KG1 (cell line): ENCODE results near the gene HSPA8.
A peak's percentile ranks its signal among the peaks of the same experiment; 100 is the strongest.
"Not testable (repeated sequence)": the region's sequence is repeated elsewhere in the genome, so short reads cannot be mapped to it uniquely, and the experiment has no call there.

Experiments used
- DNase-seq: peaks from one replicate; lab custom pipeline; 2025; lab: John Stamatoyannopoulos, UW

HSPA8 gene

DNA sequence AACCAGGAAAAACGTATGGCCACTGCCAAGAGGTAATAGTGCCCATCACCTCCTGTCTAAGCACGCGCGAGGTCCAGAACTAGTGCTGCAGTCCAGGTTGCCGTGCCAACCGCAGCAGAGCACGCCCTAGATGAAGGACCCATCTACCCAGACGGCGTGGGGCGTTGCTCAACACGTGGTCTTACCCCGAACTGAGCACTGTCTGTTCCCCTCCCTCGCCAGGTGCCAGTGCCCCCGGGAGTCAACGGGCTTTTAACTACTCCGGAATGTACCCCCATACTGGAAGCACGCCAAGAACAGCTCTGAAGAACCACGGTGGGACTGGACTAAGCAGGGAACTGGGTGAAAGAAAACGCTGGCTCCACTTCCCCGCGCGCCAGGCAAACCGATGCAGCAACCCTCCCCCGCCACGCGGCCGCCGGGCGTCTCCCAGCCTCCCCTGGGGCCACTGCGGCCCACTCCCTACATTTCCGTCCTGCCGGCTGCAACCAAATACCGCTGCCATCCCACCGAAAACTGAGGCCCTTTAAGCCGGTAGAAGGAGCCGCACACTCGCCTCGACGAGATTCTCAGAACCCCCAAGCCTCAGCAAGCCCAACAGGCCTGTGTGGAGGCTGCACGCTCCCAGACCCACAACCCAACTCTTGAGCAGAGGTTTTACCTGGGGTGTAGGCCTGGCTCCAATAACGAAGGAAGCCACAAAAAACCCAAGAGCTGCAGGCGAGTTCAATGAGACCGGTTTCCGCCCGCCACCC lies at the start of gene HSPA8:
Gene HSPA8, minus strand, starts transcription at position 734 of the 755 bp plus-strand sequence. CDS start 812 bp downstream, outside the sequence.
- DNase-seq: no peak

- peak; percentile 20 for DNase-seq
Measured at GRCh38 chr11:123111465-123111864, 49.5 kb upstream of the HSPA8 start.

GRCh38 chr11:123110397-123110796 lies 48.5 kb upstream of the HSPA8 start:
- no peak for DNase-seq

- no peak for DNase-seq
Measured at GRCh38 chr11:123107945-123108495, 46.1 kb upstream of the HSPA8 start.

DNA sequence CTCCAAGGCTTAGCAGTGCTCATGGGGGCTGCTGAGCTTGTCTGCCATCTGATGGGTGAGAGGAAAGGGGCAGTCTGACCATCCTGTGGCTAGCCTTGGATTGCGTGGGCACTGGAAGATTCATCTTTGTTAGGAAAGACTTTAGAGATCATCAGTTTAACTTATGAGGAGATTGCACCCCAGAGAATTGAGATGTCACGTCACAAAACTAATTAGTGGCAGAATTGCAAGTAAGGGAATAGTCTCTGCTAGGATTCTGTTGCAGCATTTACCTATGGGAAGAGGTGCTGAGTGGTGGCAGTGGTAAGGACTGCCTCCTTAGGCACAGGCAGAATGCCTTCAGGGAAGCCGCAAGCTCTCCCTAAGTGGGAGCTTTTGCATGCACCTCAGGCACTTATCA lies 42.8 kb upstream of the HSPA8 start:
- no peak for DNase-seq

DNA sequence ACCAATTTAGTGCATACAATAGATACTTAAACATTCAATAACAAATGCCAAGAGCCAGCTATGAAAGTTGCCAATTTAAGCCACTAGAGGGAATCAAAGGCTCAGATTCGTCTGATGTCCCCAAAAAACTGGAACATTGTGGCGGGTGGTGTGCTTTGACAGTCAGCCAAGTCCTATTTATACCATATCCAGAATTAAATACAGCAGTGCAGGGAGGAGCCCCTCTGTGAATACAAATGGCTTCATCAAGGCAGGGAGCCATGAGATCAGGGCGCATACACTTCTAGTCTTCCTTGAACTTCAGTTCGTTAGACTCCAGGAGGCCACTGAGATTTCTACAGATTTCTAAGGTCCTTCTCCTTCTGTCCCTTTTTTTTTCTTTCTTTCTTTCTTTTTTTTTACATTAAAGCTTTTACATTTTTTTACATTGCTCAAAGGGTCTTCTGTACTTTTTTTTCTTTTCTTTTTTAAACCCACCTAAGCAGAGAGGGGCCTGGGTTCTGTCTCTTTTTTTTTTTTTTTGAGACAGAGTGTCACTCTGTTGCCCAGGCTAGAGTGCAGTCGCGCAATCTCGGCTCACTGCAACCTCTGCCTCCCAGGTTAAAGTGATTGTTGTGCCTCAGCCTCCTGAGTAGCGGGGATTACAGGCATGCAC lies 41.5 kb upstream of the HSPA8 start:
- DNase-seq: peak; percentile 54

- DNase-seq: no peak
Measured at GRCh38 chr11:123100379-123101085, 38.6 kb upstream of the HSPA8 start.

- DNase-seq: no peak
Measured at GRCh38 chr11:123098990-123099389, 37.1 kb upstream of the HSPA8 start.

DNA sequence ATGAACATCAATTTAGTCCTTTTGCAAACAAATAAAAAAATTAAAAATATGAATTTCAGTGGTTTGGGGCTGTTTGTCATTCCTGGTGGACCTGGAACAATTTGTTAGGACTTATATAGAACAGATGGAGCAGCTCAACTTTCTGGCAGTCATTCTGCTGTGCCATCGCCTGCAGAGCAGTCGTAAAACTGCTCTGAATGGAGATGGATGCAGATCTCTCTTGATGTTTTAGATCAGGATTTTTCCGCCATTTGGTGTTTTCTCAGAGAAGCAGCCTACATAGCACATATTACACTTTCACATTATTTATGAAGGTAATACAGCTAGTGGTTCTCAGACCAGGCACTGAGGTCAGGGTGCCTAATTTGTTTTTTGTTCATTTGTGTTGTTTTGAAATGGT lies 31.8 kb upstream of the HSPA8 start:
- DNase-seq: no peak

- DNase-seq: no peak
Measured at GRCh38 chr11:123091506-123091905, 29.6 kb upstream of the HSPA8 start.

- not testable (repeated sequence) for DNase-seq
Measured at GRCh38 chr11:123090168-123090567, 28.2 kb upstream of the HSPA8 start.

- DNase-seq: not testable (repeated sequence)
Measured at GRCh38 chr11:123088896-123089295, 27.0 kb upstream of the HSPA8 start.

GRCh38 chr11:123087657-123088056 lies 25.7 kb upstream of the HSPA8 start:
- DNase-seq: not testable (repeated sequence)

- no peak for DNase-seq
Measured at GRCh38 chr11:123086305-123086704, 24.4 kb upstream of the HSPA8 start.

GRCh38 chr11:123085497-123085896 lies 23.6 kb upstream of the HSPA8 start:
- DNase-seq: no peak

- DNase-seq: no peak
Measured at GRCh38 chr11:123084454-123084853, 22.5 kb upstream of the HSPA8 start.

- DNase-seq: no peak
Measured at GRCh38 chr11:123083623-123084029, 21.7 kb upstream of the HSPA8 start.

GRCh38 chr11:123082977-123083376 lies 21.0 kb upstream of the HSPA8 start:
- no peak for DNase-seq

GRCh38 chr11:123080015-123080414 lies 18.1 kb upstream of the HSPA8 start:
- no peak for DNase-seq

- no peak for DNase-seq
Measured at GRCh38 chr11:123076484-123076883, 14.5 kb upstream of the HSPA8 start.

DNA sequence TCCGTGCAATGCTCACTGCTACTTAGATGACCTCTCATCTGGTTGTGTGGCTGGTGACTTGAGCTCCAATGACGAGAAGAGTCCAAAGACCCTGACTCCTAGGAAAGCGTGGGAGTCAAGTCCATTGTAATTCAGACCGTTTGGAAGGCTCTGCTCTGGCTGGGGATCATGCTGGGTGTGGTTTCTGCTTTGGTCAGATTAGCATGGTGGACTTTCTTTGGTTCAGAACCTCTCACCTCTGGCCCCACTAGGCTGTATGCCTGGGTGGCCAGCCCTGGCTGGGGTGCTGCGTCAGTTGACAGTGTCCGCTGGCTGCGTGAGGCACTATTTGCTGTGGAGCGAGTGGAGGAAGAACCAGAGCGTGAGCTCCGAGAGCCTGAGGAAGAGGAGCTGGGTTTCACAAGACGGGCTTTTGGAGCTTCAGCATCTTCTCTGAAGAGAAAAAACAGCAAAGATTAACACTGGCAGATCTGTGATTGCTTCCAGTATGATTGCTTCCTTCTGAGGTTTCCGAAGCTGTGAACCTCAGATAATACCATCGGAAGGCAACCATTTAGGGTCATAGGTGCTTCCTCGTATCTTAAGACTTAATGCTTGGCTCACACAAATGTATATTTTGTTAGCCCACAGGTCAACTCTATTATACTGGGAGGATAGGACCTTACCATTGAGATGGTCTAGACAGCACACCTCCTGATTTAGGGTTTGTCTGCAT lies 11.6 kb upstream of the HSPA8 start:
- no peak for DNase-seq

- DNase-seq: no peak
Measured at GRCh38 chr11:123072762-123073161, 10.8 kb upstream of the HSPA8 start.
